ENCODE measurements around the gene ATMIN. TPM values are rescaled to one million over a fixed set of nuclear protein-coding genes. Genes with fewer than 3 reads are reported as not detected.

Gene ATMIN
- total and polyA plus RNA-seq, 2 experiments from 2014 or later, result 22.0 to 60.5 TPM

- peak within 1 kb of the TSS; percentile 91 for H3K4me2 ChIP-seq
- H2AFZ ChIP-seq, result peak within 1 kb of the TSS; percentile 98
- no peaks in the 10 kb centered on the region for H3F3A ChIP-seq (replicated peaks; ENCODE audit: low read depth)
- ATAC-seq, result peak; percentile 96
- peaks cover 19% of the 10 kb centered on the region for H3K4me1 ChIP-seq (ENCODE audit: insufficient read depth)
- H3K79me2 ChIP-seq (replicated peaks; ENCODE audit: insufficient read depth), result no peaks in the 10 kb centered on the region
- H3K27me3 Mint-ChIP-seq (ENCODE audit: insufficient read depth, low read depth, poor library complexity), result peaks cover 6% of the 10 kb centered on the region
- H3K9me2 ChIP-seq (ENCODE audit: insufficient read depth), result no peaks in the 10 kb centered on the region
- TF ChIP-seq POLR2AphosphoS5 (IDR thresholded peaks at IDR 0.05; ENCODE audit: low read depth), result peak; percentile 77
- no peak for TF ChIP-seq ZNF331 (CRISPR knock-in tag; IDR thresholded peaks at IDR 0.05; ENCODE audit: low read depth)
- TF ChIP-seq ZNF462 (CRISPR knock-in tag; IDR thresholded peaks at IDR 0.05), result no peak
- TF ChIP-seq ZNF114 (CRISPR knock-in tag; IDR thresholded peaks at IDR 0.05), result no peak
- peak; percentile 94 for TF ChIP-seq CREB1 (CRISPR knock-in tag; IDR thresholded peaks at IDR 0.05; ENCODE audit: low read depth)
- TF ChIP-seq, protein P1, sequence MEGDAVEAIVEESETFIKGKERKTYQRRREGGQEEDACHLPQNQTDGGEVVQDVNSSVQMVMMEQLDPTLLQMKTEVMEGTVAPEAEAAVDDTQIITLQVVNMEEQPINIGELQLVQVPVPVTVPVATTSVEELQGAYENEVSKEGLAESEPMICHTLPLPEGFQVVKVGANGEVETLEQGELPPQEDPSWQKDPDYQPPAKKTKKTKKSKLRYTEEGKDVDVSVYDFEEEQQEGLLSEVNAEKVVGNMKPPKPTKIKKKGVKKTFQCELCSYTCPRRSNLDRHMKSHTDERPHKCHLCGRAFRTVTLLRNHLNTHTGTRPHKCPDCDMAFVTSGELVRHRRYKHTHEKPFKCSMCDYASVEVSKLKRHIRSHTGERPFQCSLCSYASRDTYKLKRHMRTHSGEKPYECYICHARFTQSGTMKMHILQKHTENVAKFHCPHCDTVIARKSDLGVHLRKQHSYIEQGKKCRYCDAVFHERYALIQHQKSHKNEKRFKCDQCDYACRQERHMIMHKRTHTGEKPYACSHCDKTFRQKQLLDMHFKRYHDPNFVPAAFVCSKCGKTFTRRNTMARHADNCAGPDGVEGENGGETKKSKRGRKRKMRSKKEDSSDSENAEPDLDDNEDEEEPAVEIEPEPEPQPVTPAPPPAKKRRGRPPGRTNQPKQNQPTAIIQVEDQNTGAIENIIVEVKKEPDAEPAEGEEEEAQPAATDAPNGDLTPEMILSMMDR (conservative IDR thresholded peaks at IDR 0.05; ENCODE audit: low read depth in 2 of 2), result no peak
- no peak for TF ChIP-seq EZH2 (IDR thresholded peaks at IDR 0.05; ENCODE audit: low read depth, unreplicated experiment)
- TF ChIP-seq EZH2phosphoT487 (IDR thresholded peaks at IDR 0.05; ENCODE audit: unreplicated experiment), result no peak
- TF ChIP-seq JUNB (IDR thresholded peaks at IDR 0.05; ENCODE audit: unreplicated experiment), result no peak
- no peak for TF ChIP-seq NANOG (IDR thresholded peaks at IDR 0.05; ENCODE audit: borderline replicate concordance)
- TF ChIP-seq ETS1 (IDR thresholded peaks at IDR 0.05), result no peak
- TF ChIP-seq, protein P2, sequence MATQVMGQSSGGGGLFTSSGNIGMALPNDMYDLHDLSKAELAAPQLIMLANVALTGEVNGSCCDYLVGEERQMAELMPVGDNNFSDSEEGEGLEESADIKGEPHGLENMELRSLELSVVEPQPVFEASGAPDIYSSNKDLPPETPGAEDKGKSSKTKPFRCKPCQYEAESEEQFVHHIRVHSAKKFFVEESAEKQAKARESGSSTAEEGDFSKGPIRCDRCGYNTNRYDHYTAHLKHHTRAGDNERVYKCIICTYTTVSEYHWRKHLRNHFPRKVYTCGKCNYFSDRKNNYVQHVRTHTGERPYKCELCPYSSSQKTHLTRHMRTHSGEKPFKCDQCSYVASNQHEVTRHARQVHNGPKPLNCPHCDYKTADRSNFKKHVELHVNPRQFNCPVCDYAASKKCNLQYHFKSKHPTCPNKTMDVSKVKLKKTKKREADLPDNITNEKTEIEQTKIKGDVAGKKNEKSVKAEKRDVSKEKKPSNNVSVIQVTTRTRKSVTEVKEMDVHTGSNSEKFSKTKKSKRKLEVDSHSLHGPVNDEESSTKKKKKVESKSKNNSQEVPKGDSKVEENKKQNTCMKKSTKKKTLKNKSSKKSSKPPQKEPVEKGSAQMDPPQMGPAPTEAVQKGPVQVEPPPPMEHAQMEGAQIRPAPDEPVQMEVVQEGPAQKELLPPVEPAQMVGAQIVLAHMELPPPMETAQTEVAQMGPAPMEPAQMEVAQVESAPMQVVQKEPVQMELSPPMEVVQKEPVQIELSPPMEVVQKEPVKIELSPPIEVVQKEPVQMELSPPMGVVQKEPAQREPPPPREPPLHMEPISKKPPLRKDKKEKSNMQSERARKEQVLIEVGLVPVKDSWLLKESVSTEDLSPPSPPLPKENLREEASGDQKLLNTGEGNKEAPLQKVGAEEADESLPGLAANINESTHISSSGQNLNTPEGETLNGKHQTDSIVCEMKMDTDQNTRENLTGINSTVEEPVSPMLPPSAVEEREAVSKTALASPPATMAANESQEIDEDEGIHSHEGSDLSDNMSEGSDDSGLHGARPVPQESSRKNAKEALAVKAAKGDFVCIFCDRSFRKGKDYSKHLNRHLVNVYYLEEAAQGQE (IDR thresholded peaks at IDR 0.05; ENCODE audit: unreplicated experiment), result no peak
- H3K36me3 ChIP-seq (ENCODE audit: insufficient read depth), result no peaks in the 10 kb centered on the region
- H3K27ac ChIP-seq (ENCODE audit: low read depth), result peak within 1 kb of the TSS; percentile 94
- peaks cover 10% of the 10 kb centered on the region for H3K36me3 Mint-ChIP-seq (ENCODE audit: low read depth)
- peaks cover 7% of the 10 kb centered on the region; the same call in 2 of the 3 replicates for H3K4me1 Mint-ChIP-seq
- no peaks in the 10 kb centered on the region for H3K9me3 Mint-ChIP-seq
- H3K4me3 Mint-ChIP-seq, result no peak within 1 kb of the TSS
- DNase-seq (ENCODE audit: low spot score), result peak; percentile 98
- H3K27me3 ChIP-seq (ENCODE audit: insufficient read depth), result no peaks in the 10 kb centered on the region
- H3K27ac Mint-ChIP-seq, result no peak within 1 kb of the TSS
- H4K20me1 ChIP-seq (replicated peaks; ENCODE audit: insufficient read depth), result no peaks in the 10 kb centered on the region
- H3K4me3 ChIP-seq, result peak within 1 kb of the TSS; percentile 89
These were observed 41.7 kb downstream of the ATMIN start, which contains the start of gene C16orf46 for GRCh38 chr16:81077076-81077940. TSS of gene C16orf46 (minus strand) at chr16:81077238. CDS start at chr16:81063955, 13,283 bp downstream.
